HepG2 (cell line): ENCODE measurements around the gene ABHD1. TPM values are rescaled to one million over a fixed set of nuclear protein-coding genes. Genes with fewer than 3 reads are reported as not detected.

ENCODE experiments used
- ATAC-seq: fragments of 200-7000 bp; cut with Tn5 transposase; 3 replicates; pipeline ENCODE4 v1.9.1; 2020; ENCODE audit warnings: mild to moderate bottlenecking, moderate library complexity
- BruUV-seq: library from RNA; stranded (reverse); fragments of 400-500 nt; replicated peaks from 2 replicates; lab custom pipeline; 2021; lab: Mats Ljungman, UMichigan
- CTCF ChIA-PET: fragments of 300-600 bp; formaldehyde crosslinking; extraction: SDS; loops from one replicate; lab custom pipeline; 2021; ENCODE audit warnings: low total read pairs, inconsistent platforms, low intra/inter-chr PET ratio; lab: Yijun Ruan, JAX
- POLR2A ChIA-PET: fragments of 350-600 bp; sonication (Branson Sonifier 250); formaldehyde crosslinking; loops from one replicate; lab custom pipeline; 2020; ENCODE audit warnings: antibody characterized with exemption, inconsistent platforms; lab: Yijun Ruan, JAX
- DNase-seq: peaks from one replicate; pipeline ENCODE4 v3.0.0-alpha.2; 2015; ENCODE audit warnings: low spot score
- FAIRE-seq: peaks from 3 replicates; lab custom pipeline; 2011; peaks lifted over from hg19 to GRCh38; lab: Jason Lieb, UNC
- H2AFZ ChIP-seq: one replicate; pipeline ENCODE4 v1.6.1; 2011; ENCODE audit warnings: low read length, inconsistent platforms
- H3K27ac ChIP-seq: fragments of 300-600 bp; 3 replicates; pipeline ENCODE4 v1.8.0; 2011; ENCODE audit warnings: mixed run types, mild to moderate bottlenecking, mixed read lengths, low read length, inconsistent platforms; ENCODE audit not compliant: insufficient read depth; ENCODE audit errors: extremely low read length
- H3K27me3 ChIP-seq, 2 experiments: fragments of 200-600 bp in 1 of 2; 2 replicates in 1 of 2; 3 replicates in 1 of 2; pipeline versions ENCODE4 v1.6.0 to v1.8.0; 2011; ENCODE audit warnings: low read length in 2 of 2, mild to moderate bottlenecking in 2 of 2, moderate library complexity in 2 of 2, inconsistent platforms in 1 of 2; ENCODE audit not compliant: insufficient read depth in 2 of 2, control insufficient read depth in 1 of 2
- H3K36me3 ChIP-seq, 2 experiments: fragments of 200-600 bp in 1 of 2; replicated peaks in 1 of 2; 2 replicates in 1 of 2; 3 replicates in 1 of 2; pipeline versions ENCODE4 v1.5.1 to v1.8.0; 2011; ENCODE audit warnings: low read length in 2 of 2, inconsistent platforms in 1 of 2; ENCODE audit not compliant: insufficient read depth in 2 of 2, control insufficient read depth in 1 of 2
- H3K4me1 ChIP-seq: 2 replicates; pipeline ENCODE4 v1.5.1; 2012; ENCODE audit warnings: low read length, inconsistent platforms; ENCODE audit not compliant: insufficient read depth
- H3K4me2 ChIP-seq: 2 replicates; pipeline ENCODE4 v1.6.0; 2011; ENCODE audit warnings: low read depth, low read length, inconsistent platforms
- H3K4me3 ChIP-seq, 3 experiments: fragments of 200-600 bp in 1 of 3; sonication (generic), shearing (Covaris generic) in 1 of 3; replicated peaks in 1 of 3; 2 replicates each; pipeline ENCODE4 v1.5.1; 2011 to 2016; ENCODE audit warnings: low read length in 3 of 3, inconsistent platforms in 2 of 3, low read depth in 2 of 3, mild to moderate bottlenecking in 2 of 3, control low read depth in 1 of 3, mixed read lengths in 1 of 3; ENCODE audit not compliant: insufficient read depth in 1 of 3
- H3K79me2 ChIP-seq: one replicate; pipeline ENCODE4 v1.6.1; 2011; ENCODE audit warnings: low read length, inconsistent platforms; ENCODE audit not compliant: insufficient read depth
- H3K9ac ChIP-seq: 2 replicates; pipeline ENCODE4 v1.6.0; 2011; ENCODE audit warnings: mild to moderate bottlenecking, low read depth, low read length, inconsistent platforms; ENCODE audit not compliant: insufficient read depth
- H3K9me3 ChIP-seq: 2 replicates; pipeline ENCODE4 v1.5.1; 2012; ENCODE audit warnings: mild to moderate bottlenecking, low read length
- H4K20me1 ChIP-seq: 2 replicates; pipeline ENCODE4 v1.6.0; 2011; ENCODE audit warnings: inconsistent platforms, mild to moderate bottlenecking, low read length, moderate library complexity; ENCODE audit not compliant: insufficient read depth
- AGO1 ChIP-seq: fragments of 200-400 bp; formaldehyde crosslinking; IDR thresholded peaks from 2 replicates; pipeline ENCODE4 v1.6.1; 2017; ENCODE audit warnings: mild to moderate bottlenecking, low read depth, low read length, moderate library complexity; ENCODE audit not compliant: poor library complexity, severe bottlenecking
- BCL6 ChIP-seq: IDR thresholded peaks from 2 replicates; pipeline ENCODE4 v1.6.1; 2016; ENCODE audit warnings: missing genetic modification reagents, missing compliant biosample characterization
- CCDC6 ChIP-seq: sonication (generic); formaldehyde crosslinking; IDR thresholded peaks from 2 replicates; pipeline ENCODE4 v1.8.1; 2022; ENCODE audit warnings: mild to moderate bottlenecking, missing genetic modification reagents, moderate library complexity
- HIVEP1 ChIP-seq: sonication (generic); formaldehyde crosslinking; IDR thresholded peaks from 2 replicates; pipeline ENCODE4 v1.4.0; 2020; ENCODE audit warnings: mild to moderate bottlenecking, missing genetic modification reagents
- KDM2A ChIP-seq: sonication (generic); formaldehyde crosslinking; IDR thresholded peaks from 2 replicates; pipeline ENCODE4 v1.4.0; 2020; ENCODE audit warnings: low read depth, missing genetic modification reagents, borderline replicate concordance
- MEIS1 ChIP-seq: sonication (generic); formaldehyde crosslinking; IDR thresholded peaks from 2 replicates; pipeline ENCODE4 v1.9.0; 2021; ENCODE audit warnings: mild to moderate bottlenecking, missing genetic modification reagents, moderate library complexity, borderline replicate concordance
- TRIM24 ChIP-seq: sonication (generic); formaldehyde crosslinking; IDR thresholded peaks from 2 replicates; pipeline ENCODE4 v1.8.0; 2022; ENCODE audit warnings: mild to moderate bottlenecking, missing genetic modification reagents
- ZBTB38 ChIP-seq: sonication (generic); formaldehyde crosslinking; IDR thresholded peaks from 2 replicates; pipeline ENCODE4 v1.5.1; 2020; ENCODE audit warnings: mild to moderate bottlenecking, missing genetic modification reagents
- ZBTB43 ChIP-seq: sonication (generic); formaldehyde crosslinking; conservative IDR thresholded peaks from 2 replicates; pipeline ENCODE4 v1.4.0; 2020; ENCODE audit warnings: missing genetic modification reagents
- ZKSCAN1 ChIP-seq: fragments of 150-350 bp; IDR thresholded peaks from 2 replicates; pipeline ENCODE4 v1.6.1; 2014; ENCODE audit warnings: low read length
- ZKSCAN5 ChIP-seq: sonication (generic); formaldehyde crosslinking; IDR thresholded peaks from 2 replicates; pipeline ENCODE4 v1.5.1; 2020; ENCODE audit warnings: mild to moderate bottlenecking, missing genetic modification reagents
- ZNF10 ChIP-seq: sonication (generic); formaldehyde crosslinking; IDR thresholded peaks from 2 replicates; pipeline ENCODE4 v1.4.0; 2020; ENCODE audit warnings: mild to moderate bottlenecking, low read depth, missing genetic modification reagents, borderline replicate concordance
- ZNF292 ChIP-seq: sonication (generic); formaldehyde crosslinking; IDR thresholded peaks from 2 replicates; pipeline ENCODE4 v1.8.1; 2022; ENCODE audit warnings: mild to moderate bottlenecking, low read depth, missing genetic modification reagents, borderline replicate concordance
- ZNF710 ChIP-seq: sonication (generic); formaldehyde crosslinking; IDR thresholded peaks from 2 replicates; pipeline ENCODE4 v1.5.0; 2020; ENCODE audit warnings: mild to moderate bottlenecking, missing genetic modification reagents, borderline replicate concordance
- WGBS: methylation state at CpG from one replicate; pipeline ENCODE4 v1.1.6; 2017; ENCODE audit warnings: low lambda C conversion rate; 5-methylcytosine and 5-hydroxymethylcytosine counted together
- in situ Hi-C: cut with HindIII; loops from 2 replicates; pipeline ENCODE4 v1.10.0; 2017; ENCODE audit warnings: low pct_unique_long_range_greater_than_20kb; ENCODE audit not compliant: extremely low pct_ligation_motif_present
- intact Hi-C: fragments of 100-400 bp; cut with micrococcal nuclease; formaldehyde crosslinking; loops from one replicate; pipeline ENCODE4 v1.10.0; 2022; ENCODE audit not compliant: unreplicated experiment
- polyA plus RNA-seq, 8 experiments: library from polyadenylated mRNA; depleted of rRNA in 3 of 8; stranded (reverse) in 7 of 8; unstranded in 1 of 8; fragments of >200 nt; fragmentation: Illumina TruSeq in 4 of 8; extraction: Trizol in 4 of 8; gene quantifications; 2 replicates each; pipeline versions ENCODE4 v1.2.1 to v1.2.3, GENCODE V29; 2011 to 2016; ENCODE audit warnings: low read depth in 4 of 8, missing spikeins in 1 of 8, mixed read lengths in 1 of 8; ENCODE audit not compliant: insufficient read depth in 1 of 8
- total RNA-seq, 5 experiments: library from RNA; depleted of rRNA; stranded (reverse); fragments of >200 nt; fragmentation: Illumina TruSeq; extraction: Trizol; gene quantifications; 2 replicates each; pipeline ENCODE4 v1.2.3, GENCODE V29; 2016; ENCODE audit warnings: low read depth in 1 of 5
- TF ChIP-seq, protein P1 (sequence below): sonication (generic); formaldehyde crosslinking; IDR thresholded peaks from 2 replicates; pipeline ENCODE4 v1.4.0; 2020; ENCODE audit warnings: missing genetic modification reagents

Gene ABHD1
- total and polyA plus RNA-seq, 2 of the 13 experiments (the other 11 are each of a cell fraction or from before 2014, with no cell fraction given) = 0.04 to 0.81 TPM

DNA sequence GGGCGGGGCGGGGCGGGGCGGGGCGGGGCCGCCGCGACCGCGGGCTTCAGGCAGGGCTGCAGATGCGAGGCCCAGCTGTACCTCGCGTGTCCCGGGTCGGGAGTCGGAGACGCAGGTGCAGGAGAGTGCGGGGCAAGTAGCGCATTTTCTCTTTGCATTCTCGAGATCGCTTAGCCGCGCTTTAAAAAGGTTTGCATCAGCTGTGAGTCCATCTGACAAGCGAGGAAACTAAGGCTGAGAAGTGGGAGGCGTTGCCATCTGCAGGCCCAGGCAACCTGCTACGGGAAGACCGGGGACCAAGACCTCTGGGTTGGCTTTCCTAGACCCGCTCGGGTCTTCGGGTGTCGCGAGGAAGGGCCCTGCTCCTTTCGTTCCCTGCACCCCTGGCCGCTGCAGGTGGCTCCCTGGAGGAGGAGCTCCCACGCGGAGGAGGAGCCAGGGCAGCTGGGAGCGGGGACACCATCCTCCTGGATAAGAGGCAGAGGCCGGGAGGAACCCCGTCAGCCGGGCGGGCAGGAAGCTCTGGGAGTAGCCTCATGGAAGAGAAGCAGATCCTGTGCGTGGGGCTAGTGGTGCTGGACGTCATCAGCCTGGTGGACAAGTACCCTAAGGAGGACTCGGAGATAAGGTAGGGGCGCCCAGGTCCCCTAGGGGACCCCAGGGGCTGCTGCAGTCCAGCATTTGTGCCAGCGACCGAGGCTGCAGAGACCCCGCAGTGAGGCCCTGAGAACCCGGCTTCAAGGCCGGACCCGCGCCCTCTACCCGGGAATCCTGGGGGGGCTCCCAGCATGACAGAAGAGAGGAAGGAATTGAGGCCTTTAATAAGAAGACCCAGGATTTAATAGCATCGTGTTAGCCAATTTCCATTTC, 36.7 kb upstream of the ABHD1 start, which contains the start of gene KHK:
Gene KHK, plus strand, starts transcription at position 49 of the 870 bp plus-strand sequence. Its CDS starts 488 bp downstream, at position 537.
- peaks cover 0 to under 1% of the 10 kb centered on the region in 2 experiments; a peak in 3 of 5 replicates for H3K36me3 ChIP-seq
- in situ Hi-C loops (no loop called here), intact Hi-C loops (loop anchor here (1.0 to 10.0 kb wide), 4 partner anchors 37 to 1160 kb away; partner anchors contain the start of gene TMEM214)
- H3K9me3 ChIP-seq = no peaks in the 10 kb centered on the region
- H3K4me2 ChIP-seq = peak within 1 kb of the TSS; percentile 97
- peak within 1 kb of the TSS; percentile 65 for H3K27ac ChIP-seq
- H3K9ac ChIP-seq = peak within 1 kb of the TSS; percentile 74
- H4K20me1 ChIP-seq = no peaks in the 10 kb centered on the region
- FAIRE-seq = peak; percentile 12
- peak; percentile 58 for DNase-seq
- BruUV-seq = TSS peak; percentile 57
- no peak within 1 kb of the TSS for H2AFZ ChIP-seq
- POLR2A ChIA-PET = interaction anchor here (0.7 to 9.2 kb wide), 20 partner anchors 9 to 216 kb away, joined by 3 to 106 read pairs (median 4); partner anchors contain the start of genes ABHD1, AGBL5, ATRAID and OST4
- CTCF ChIA-PET = interaction anchor here (0.8 to 2.0 kb wide), 4 partner anchors 11 to 217 kb away, joined by 3 to 9 read pairs (median 4); no protein-coding TSS in a partner anchor
- H3K79me2 ChIP-seq = peaks cover 47% of the 10 kb centered on the region
- H3K4me1 ChIP-seq = peaks cover 74% of the 10 kb centered on the region
- peak; percentile 69 for ATAC-seq
- no peaks in the 10 kb centered on the region for H3K27me3 ChIP-seq
- H3K4me3 ChIP-seq = peak within 1 kb of the TSS; percentile 74 to 99 (median 75)
- under 1% methylated on average over 35 of the region's 54 CpGs for WGBS
- TF ChIP-seq ZKSCAN1 = no peak
- peak; percentile 68; the same call in 1 of the 2 replicates for TF ChIP-seq ZBTB43 (CRISPR knock-in tag)
- peak; percentile 95 for TF ChIP-seq HIVEP1 (CRISPR knock-in tag)
- peak; percentile 21; the same call in 1 of the 2 replicates for TF ChIP-seq MEIS1
- peak; percentile 81; the same call in 1 of the 2 replicates for TF ChIP-seq ZBTB38
- TF ChIP-seq ZNF10 (CRISPR knock-in tag) = no peak
- TF ChIP-seq, protein P1, sequence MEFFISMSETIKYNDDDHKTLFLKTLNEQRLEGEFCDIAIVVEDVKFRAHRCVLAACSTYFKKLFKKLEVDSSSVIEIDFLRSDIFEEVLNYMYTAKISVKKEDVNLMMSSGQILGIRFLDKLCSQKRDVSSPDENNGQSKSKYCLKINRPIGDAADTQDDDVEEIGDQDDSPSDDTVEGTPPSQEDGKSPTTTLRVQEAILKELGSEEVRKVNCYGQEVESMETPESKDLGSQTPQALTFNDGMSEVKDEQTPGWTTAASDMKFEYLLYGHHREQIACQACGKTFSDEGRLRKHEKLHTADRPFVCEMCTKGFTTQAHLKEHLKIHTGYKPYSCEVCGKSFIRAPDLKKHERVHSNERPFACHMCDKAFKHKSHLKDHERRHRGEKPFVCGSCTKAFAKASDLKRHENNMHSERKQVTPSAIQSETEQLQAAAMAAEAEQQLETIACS (CRISPR knock-in tag) = no peak; the same call in 1 of the 2 replicates
- TF ChIP-seq TRIM24 (CRISPR knock-in tag) = no peak
- no peak; the same call in 1 of the 2 replicates for TF ChIP-seq CCDC6 (CRISPR knock-in tag)
- TF ChIP-seq ZNF710 (CRISPR knock-in tag) = 0 out of 2 replicates have a peak, but pooled peaks have one; percentile 21
- no peak for TF ChIP-seq ZKSCAN5 (CRISPR knock-in tag)
- peak; percentile 60; the same call in 1 of the 2 replicates for TF ChIP-seq KDM2A (CRISPR knock-in tag)
- peak; percentile 52; the same call in 1 of the 2 replicates for TF ChIP-seq ZNF292
- 0 out of 2 replicates have a peak, but pooled peaks have one; percentile 3 for TF ChIP-seq BCL6
- TF ChIP-seq AGO1 = peak; percentile 19
